Adrenal gland (tissue), 12 donors: ENCODE measurements around the gene TBC1D9B. TPM values are rescaled to one million over a fixed set of nuclear protein-coding genes. Genes with fewer than 3 reads are reported as not detected.

ENCODE experiments used
- DNase-seq, 7 donors: peaks; one replicate each; pipeline ENCODE4 v3.0.0-alpha.2; 2019 to 2020
- H3K27ac ChIP-seq, 5 donors: fragments of 200-600 bp; sonication (generic) in 4 of 5; 1 replicate in 3 of 5; 2 replicates in 2 of 5; pipeline versions ENCODE4 v1.5.1 to v1.8.0; 2016 to 2020; ENCODE audit warnings: mild to moderate bottlenecking in 1 of 5
- H3K27me3 ChIP-seq: fragments of 200-600 bp; 2 replicates; pipeline ENCODE4 v1.8.0; 2021
- H3K36me3 ChIP-seq, 2 donors: fragments of 200-600 bp; replicated peaks in 1 of 2; 1 replicate in 1 of 2; 2 replicates in 1 of 2; pipeline versions ENCODE4 v1.5.1 to v1.8.0; 2018 to 2022
- H3K4me1 ChIP-seq, 2 donors: fragments of 200-600 bp; replicated peaks in 1 of 2; 1 replicate in 1 of 2; 2 replicates in 1 of 2; pipeline versions ENCODE4 v1.5.1 to v1.8.0; 2018 to 2021
- H3K4me3 ChIP-seq, 4 donors: fragments of 200-600 bp; sonication (generic) in 3 of 4; one replicate each; pipeline ENCODE4 v1.5.1; 2016 to 2018
- H3K9me3 ChIP-seq, 3 donors: fragments of 200-600 bp; sonication (generic) in 1 of 3; replicated peaks in 1 of 3; 1 replicate in 2 of 3; 2 replicates in 1 of 3; pipeline versions ENCODE4 v1.5.1 to v1.8.0; 2016 to 2021
- CTCF ChIP-seq, 6 experiments: fragments of 450-650 bp in 4 of 6; fragments of 200-600 bp in 2 of 6; sonication (generic) in 1 of 6; IDR thresholded peaks; 1 replicate in 5 of 6; 2 replicates in 1 of 6; pipeline versions ENCODE4 v1.5.1 to v1.8.0; 2016 to 2021; ENCODE audit warnings: antibody characterized with exemption in 6 of 6, mild to moderate bottlenecking in 2 of 6, moderate library complexity in 1 of 6
- POLR2A ChIP-seq, 2 donors: fragments of 450-650 bp; IDR thresholded peaks; one replicate each; pipeline ENCODE4 v1.6.1; 2017; ENCODE audit warnings: antibody characterized with exemption in 2 of 2, mild to moderate bottlenecking in 2 of 2, moderate library complexity in 1 of 2
- whole genome bisulfite sequencing, 4 donors: extraction: QIAGEN DNeasy Blood & Tissue Kit in 2 of 4; methylation state at CpG; one replicate each; pipeline versions ENCODE4 v1.1.5 to v1.1.7; 2013 to 2017; 5-methylcytosine and 5-hydroxymethylcytosine counted together
- intact Hi-C, 2 donors: fragments of 100-400 bp; cut with DNase I; formaldehyde crosslinking; loops; one replicate each; pipeline versions ENCODE4 v1.14.1 to v1.15.0; 2022 to 2023
- polyA plus RNA-seq, 3 donors: library from polyadenylated mRNA; stranded (reverse); fragments of 200-250 nt in 2 of 3; fragments of 350-450 nt in 1 of 3; fragmentation: Illumina TruSeq in 1 of 3; extraction: RNeasy Lipid Tissue Mini Kit (QIAGEN cat#74804) in 1 of 3; gene quantifications; one replicate each; pipeline ENCODE4 v1.2.3, GENCODE V29; 2013 to 2014
- total RNA-seq, 9 donors: library from RNA; depleted of rRNA in 4 of 9; stranded (reverse); fragments of >200 nt in 4 of 9; fragments of 120-200 nt in 1 of 9; fragmentation: NEBNext Ultra II Directional in 1 of 9; extraction: Animal tissue kit (Norgen Biotek cat#: 25700) in 1 of 9; gene quantifications; one replicate each; pipeline versions ENCODE4 v1.1.0 to v1.2.4, GENCODE V29; 2013 to 2023
- donor health status: healthy with polysubstance abuse.
- donor health status: Bipolar disorder and iron deficiency.
- donor health status: DM: yes; HTN: yes; CAD: no.
- donor health status: DM: no; HTN: no; CAD: no.
- donor health status: DM: no; HTN: no; CAD: no.
- donor health status: DM: yes; HTN: yes; CAD: no.

The TBC1D9B gene
- total and polyA plus RNA-seq, 12 donors: 30.7 to 192 (median 128) TPM

DNA sequence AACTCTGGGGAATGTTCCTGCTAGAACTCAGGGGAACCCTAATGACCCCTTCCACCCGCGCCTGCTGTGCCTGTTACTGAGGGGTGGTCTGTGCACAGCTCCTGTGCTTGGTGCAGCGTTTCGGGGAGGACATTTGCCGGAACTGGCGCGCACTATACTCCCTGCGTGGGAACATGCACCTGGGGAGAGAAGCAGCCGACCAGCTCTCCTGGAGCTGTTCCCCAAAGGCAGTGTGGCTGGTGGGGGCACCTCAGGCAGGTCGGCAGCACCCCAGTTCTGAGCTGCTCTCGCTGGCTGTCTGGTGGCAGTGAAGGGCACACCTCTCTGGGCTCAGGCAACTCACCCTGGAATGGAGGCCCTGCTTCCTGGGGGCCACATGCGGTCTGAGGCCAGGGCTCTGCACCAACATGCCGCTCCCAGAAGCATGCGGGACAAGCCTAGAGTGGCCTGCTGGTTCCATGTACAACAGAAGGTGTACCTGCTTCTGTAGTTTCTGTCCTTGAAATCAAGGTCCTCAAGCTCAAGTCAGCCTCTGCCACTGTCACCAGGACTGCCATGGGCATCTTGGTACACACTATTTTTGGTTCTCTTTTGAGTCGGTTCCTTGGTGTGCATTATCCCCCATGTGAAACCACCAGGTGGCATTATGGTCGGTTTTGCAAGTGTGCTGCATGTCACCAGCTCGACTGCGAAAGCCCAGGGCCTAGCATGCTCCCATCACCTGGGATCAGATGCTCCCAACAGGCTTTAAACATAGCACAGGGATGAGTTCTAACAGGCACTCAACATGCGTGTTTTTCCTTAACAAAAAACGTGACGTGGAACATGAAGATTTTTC is 41.2 kb downstream of the TBC1D9B start:
- WGBS, 4 donors: 75 to 86% (median 83%) methylated on average over 11 to 21 of the region's 21 CpGs
- DNase-seq: no peak
- no peaks in the 10 kb centered on the region for H3K27me3 ChIP-seq
- no peaks in the 10 kb centered on the region for H3K4me1 ChIP-seq
- H3K36me3 ChIP-seq: peaks cover 0 to 73% of the 10 kb centered on the region in 2 donors
- intact Hi-C loops: no loop called here
- H3K9me3 ChIP-seq: no peaks in the 10 kb centered on the region
- TF ChIP-seq CTCF (IDR thresholded peaks at IDR 0.05) (peak in 1 of 6 experiments; percentile 9), POLR2A (IDR thresholded peaks at IDR 0.05) (no peak)
- H3K4me3 ChIP-seq: no peak overlapping the region
- H3K27ac ChIP-seq: no peak overlapping the region

GRCh38 chr5:179865491-179866240 is 42.0 kb downstream of the TBC1D9B start:
- no peaks in the 10 kb centered on the region for H3K27me3 ChIP-seq
- no peak for DNase-seq
- WGBS, 4 donors: 88 to 94% (median 91%) methylated on average over 10 to 15 of the region's 15 CpGs
- intact Hi-C loops: no loop called here
- TF ChIP-seq CTCF (IDR thresholded peaks at IDR 0.05) (no peak), POLR2A (IDR thresholded peaks at IDR 0.05) (no peak)
- no peaks in the 10 kb centered on the region for H3K4me1 ChIP-seq
- no peak overlapping the region for H3K27ac ChIP-seq
- no peak overlapping the region for H3K4me3 ChIP-seq
- H3K9me3 ChIP-seq: no peaks in the 10 kb centered on the region
- peaks cover 0 to 65% of the 10 kb centered on the region in 2 donors for H3K36me3 ChIP-seq

GRCh38 chr5:179864686-179865085 is 43.0 kb downstream of the TBC1D9B start:
- H3K27me3 ChIP-seq: no peaks in the 10 kb centered on the region
- DNase-seq: no peak
- intact Hi-C loops: no loop called here

More at GRCh38 chr5:179864686-179865085, 43.0 kb downstream of the TBC1D9B start:
- Histone ChIP-seq H3K4me3 (no peak overlapping the region), H3K4me1 (peaks cover under 1 to 4% of the 10 kb centered on the region in 2 donors), H3K9me3 (no peaks in the 10 kb centered on the region), H3K27ac (no peak overlapping the region), H3K36me3 (peaks cover 0 to 55% of the 10 kb centered on the region in 2 donors)
- WGBS, 4 donors: 96 to 100% (median 97%) methylated on average over 5 to 7 of the region's 7 CpGs
- TF ChIP-seq POLR2A (IDR thresholded peaks at IDR 0.05) (no peak), CTCF (IDR thresholded peaks at IDR 0.05) (no peak)
